Nephron (organoid): ENCODE data around the gene PAPPA2.

Experiments used
- H3K27ac Mint-ChIP-seq, 3 experiments: 2 replicates each; pipeline ENCODE4 v1.8.0; 2020; ENCODE audit warnings: mixed read lengths in 3 of 3, mild to moderate bottlenecking in 2 of 3, moderate library complexity in 1 of 3
- H3K27me3 Mint-ChIP-seq: 2 replicates; pipeline ENCODE4 v1.8.0; 2021; ENCODE audit warnings: low read depth, mild to moderate bottlenecking, moderate library complexity, mixed read lengths
- H3K36me3 Mint-ChIP-seq: 2 replicates; pipeline ENCODE4 v1.8.0; 2020; ENCODE audit warnings: low read depth, mixed read lengths
- H3K4me1 Mint-ChIP-seq: 2 replicates; pipeline ENCODE4 v1.8.0; 2020; ENCODE audit warnings: mixed read lengths
- H3K4me3 Mint-ChIP-seq, 3 experiments: 2 replicates each; pipeline ENCODE4 v1.8.0; 2020; ENCODE audit warnings: mild to moderate bottlenecking in 3 of 3, mixed read lengths in 3 of 3, moderate library complexity in 2 of 3
- H3K9me3 Mint-ChIP-seq: 2 replicates; pipeline ENCODE4 v1.8.0; 2020; ENCODE audit warnings: mixed read lengths
- TF ChIP-seq, protein P1 (sequence below), 3 experiments: fragments of 200-600 bp; sonication (generic); IDR thresholded peaks; one replicate each; pipeline ENCODE4 v1.5.0; 2021; ENCODE audit warnings: antibody characterized with exemption in 3 of 3; ENCODE audit not compliant: unreplicated experiment in 3 of 3

Gene PAPPA2

DNA sequence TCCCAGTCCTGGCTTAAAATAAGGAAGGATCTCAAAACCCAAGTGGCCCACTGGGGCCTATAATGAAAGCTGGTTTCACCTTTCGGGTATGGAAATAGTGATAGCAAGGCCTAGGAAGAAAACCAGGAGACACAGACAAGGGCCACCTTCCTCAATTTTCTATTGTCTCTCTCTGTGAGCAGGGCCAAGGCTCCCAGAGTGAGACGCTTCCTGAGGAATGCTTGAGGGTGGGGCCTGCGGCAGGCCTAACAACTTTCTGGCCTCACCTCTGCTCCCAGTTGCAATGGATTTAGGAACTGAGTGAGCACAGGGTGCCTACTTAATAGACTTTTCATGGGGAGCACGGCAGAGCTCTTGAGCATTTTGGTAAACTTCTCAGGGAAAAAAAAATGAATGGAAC is 400.6 kb downstream of the PAPPA2 start:
- no peaks in the 10 kb centered on the region for H3K27me3 Mint-ChIP-seq
- no peaks in the 10 kb centered on the region for H3K9me3 Mint-ChIP-seq
- H3K4me1 Mint-ChIP-seq, result no peaks in the 10 kb centered on the region
- TF ChIP-seq, protein P1, sequence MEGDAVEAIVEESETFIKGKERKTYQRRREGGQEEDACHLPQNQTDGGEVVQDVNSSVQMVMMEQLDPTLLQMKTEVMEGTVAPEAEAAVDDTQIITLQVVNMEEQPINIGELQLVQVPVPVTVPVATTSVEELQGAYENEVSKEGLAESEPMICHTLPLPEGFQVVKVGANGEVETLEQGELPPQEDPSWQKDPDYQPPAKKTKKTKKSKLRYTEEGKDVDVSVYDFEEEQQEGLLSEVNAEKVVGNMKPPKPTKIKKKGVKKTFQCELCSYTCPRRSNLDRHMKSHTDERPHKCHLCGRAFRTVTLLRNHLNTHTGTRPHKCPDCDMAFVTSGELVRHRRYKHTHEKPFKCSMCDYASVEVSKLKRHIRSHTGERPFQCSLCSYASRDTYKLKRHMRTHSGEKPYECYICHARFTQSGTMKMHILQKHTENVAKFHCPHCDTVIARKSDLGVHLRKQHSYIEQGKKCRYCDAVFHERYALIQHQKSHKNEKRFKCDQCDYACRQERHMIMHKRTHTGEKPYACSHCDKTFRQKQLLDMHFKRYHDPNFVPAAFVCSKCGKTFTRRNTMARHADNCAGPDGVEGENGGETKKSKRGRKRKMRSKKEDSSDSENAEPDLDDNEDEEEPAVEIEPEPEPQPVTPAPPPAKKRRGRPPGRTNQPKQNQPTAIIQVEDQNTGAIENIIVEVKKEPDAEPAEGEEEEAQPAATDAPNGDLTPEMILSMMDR (IDR thresholded peaks at IDR 0.05; ENCODE audit: unreplicated experiment in 3 of 3), result no peak
- no peak overlapping the region for H3K4me3 Mint-ChIP-seq
- H3K36me3 Mint-ChIP-seq, result peaks cover 8% of the 10 kb centered on the region
- H3K27ac Mint-ChIP-seq, result no peak overlapping the region

DNA sequence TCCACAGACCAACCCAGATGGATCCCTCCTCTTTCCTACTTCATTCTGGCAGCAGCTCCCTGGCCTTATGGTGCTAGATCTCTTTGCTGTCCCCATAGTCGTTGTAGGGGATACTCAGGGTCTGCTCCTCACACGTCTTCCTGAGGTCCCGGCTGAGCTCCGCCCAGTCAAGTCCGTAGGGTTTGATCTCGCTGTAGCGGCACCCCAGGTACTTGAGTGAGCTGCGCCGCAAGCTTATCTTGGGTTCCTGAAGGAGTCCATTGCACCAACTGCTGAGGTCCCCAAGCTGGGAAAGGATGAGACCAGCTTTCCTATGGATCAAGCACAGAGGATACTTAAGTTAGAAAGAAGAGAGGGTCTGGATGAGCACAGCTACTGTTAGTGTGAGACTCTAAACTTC is 401.2 kb downstream of the PAPPA2 start:
- peaks cover 8% of the 10 kb centered on the region for H3K36me3 Mint-ChIP-seq
- H3K9me3 Mint-ChIP-seq, result no peaks in the 10 kb centered on the region
- H3K4me1 Mint-ChIP-seq, result no peaks in the 10 kb centered on the region
- no peak overlapping the region for H3K4me3 Mint-ChIP-seq
- H3K27ac Mint-ChIP-seq, result no peak overlapping the region
- TF ChIP-seq, protein P1 (IDR thresholded peaks at IDR 0.05; ENCODE audit: unreplicated experiment in 3 of 3), result no peak
- H3K27me3 Mint-ChIP-seq, result no peaks in the 10 kb centered on the region

- Mint-ChIP-seq H3K4me1 (no peaks in the 10 kb centered on the region), H3K36me3 (peaks cover 12% of the 10 kb centered on the region), H3K27me3 (no peaks in the 10 kb centered on the region), H3K27ac (no peak overlapping the region), H3K9me3 (no peaks in the 10 kb centered on the region), H3K4me3 (no peak overlapping the region)
- TF ChIP-seq, protein P1 (IDR thresholded peaks at IDR 0.05; ENCODE audit: unreplicated experiment in 3 of 3), result no peak
Observed at GRCh38 chr1:176866011-176866714, 403.2 kb downstream of the PAPPA2 start.

DNA sequence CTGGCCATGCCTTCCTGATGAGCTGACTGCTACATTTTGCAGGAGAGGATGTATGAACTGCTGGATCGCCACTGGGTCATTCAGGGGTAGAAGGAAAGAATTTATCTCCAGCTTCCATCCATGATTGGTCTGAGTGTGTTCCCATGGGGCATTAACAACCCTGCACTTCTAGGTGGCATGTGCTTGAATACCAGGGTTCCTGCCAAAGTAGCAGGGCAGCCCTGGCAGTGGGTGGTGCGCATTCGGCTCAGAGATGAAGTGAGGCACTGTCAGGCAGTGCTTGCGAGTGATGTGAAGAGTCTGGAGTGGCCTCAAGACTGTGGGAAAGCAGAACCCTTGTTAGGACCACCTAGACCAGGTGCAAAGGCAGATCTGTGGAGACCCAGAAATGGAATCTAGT is 406.6 kb downstream of the PAPPA2 start:
- peaks cover 5% of the 10 kb centered on the region for H3K27me3 Mint-ChIP-seq
- H3K36me3 Mint-ChIP-seq, result peaks cover 12% of the 10 kb centered on the region
- H3K4me1 Mint-ChIP-seq, result no peaks in the 10 kb centered on the region

DNA sequence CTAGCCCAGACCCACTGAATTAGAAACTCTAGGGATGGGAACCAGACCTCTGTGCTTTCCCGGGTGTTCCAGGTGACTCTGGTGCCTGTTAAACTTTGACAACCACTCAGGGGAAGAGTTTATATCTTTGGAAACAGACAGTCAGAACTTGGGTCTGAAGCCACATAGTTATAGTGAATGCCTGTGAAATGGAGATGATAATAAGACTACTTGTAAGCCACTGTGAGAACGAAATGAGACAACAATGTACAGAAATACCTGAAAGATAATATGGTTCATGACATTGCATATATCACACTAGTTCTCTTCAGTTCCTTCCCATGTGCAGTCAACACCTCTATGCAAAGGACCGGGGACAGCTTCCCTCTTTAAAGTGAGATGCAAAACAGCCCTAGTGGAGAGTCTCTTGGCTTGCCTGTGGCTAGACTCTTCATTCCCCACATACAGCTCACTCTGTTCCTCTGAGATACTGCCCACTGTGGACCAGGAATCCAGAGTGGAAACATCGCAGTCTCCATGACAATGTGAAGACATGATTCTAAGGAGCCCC is 414.1 kb downstream of the PAPPA2 start:
- TF ChIP-seq, protein P1 (IDR thresholded peaks at IDR 0.05; ENCODE audit: unreplicated experiment in 3 of 3), result no peak
- Mint-ChIP-seq H3K9me3 (no peaks in the 10 kb centered on the region), H3K27me3 (peaks cover 11% of the 10 kb centered on the region), H3K27ac (no peak overlapping the region), H3K4me1 (no peaks in the 10 kb centered on the region), H3K36me3 (peaks cover 4% of the 10 kb centered on the region), H3K4me3 (no peak overlapping the region)

More for the DNA sequence above, 406.6 kb downstream of the PAPPA2 start:
- no peaks in the 10 kb centered on the region for H3K9me3 Mint-ChIP-seq
- H3K4me3 Mint-ChIP-seq, result no peak overlapping the region
- no peak overlapping the region for H3K27ac Mint-ChIP-seq
- TF ChIP-seq, protein P1 (IDR thresholded peaks at IDR 0.05; ENCODE audit: unreplicated experiment in 3 of 3), result no peak

- TF ChIP-seq, protein P1 (IDR thresholded peaks at IDR 0.05; ENCODE audit: unreplicated experiment in 3 of 3), result no peak
- Mint-ChIP-seq H3K4me1 (no peaks in the 10 kb centered on the region), H3K27ac (no peak overlapping the region), H3K4me3 (no peak overlapping the region), H3K27me3 (peaks cover 11% of the 10 kb centered on the region), H3K36me3 (peaks cover 3% of the 10 kb centered on the region), H3K9me3 (no peaks in the 10 kb centered on the region)
Observed at GRCh38 chr1:176877557-176877956, 414.6 kb downstream of the PAPPA2 start.
